Measurements from ENCODE around the gene NUDT14.

DNA sequence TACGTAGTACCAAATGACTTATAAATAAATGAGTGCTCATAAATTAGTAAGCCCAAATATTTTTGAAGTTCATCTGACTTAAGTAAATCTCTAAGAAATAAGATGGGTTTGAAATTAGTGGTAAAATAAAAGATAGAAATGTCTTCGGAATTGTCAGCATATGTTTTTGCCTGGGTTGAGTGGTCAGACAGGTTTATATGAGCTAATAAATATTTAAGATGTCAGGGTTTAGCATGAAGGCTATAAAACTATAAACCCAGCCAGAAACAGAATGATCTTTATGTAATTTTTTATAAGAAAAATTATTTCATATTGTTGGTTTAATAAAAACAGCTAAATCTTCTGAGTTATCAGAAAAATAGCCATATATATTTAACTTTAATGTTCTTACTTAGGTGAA, 49.9 kb downstream of the NUDT14 start:
- TF ChIP-seq, protein P1, sequence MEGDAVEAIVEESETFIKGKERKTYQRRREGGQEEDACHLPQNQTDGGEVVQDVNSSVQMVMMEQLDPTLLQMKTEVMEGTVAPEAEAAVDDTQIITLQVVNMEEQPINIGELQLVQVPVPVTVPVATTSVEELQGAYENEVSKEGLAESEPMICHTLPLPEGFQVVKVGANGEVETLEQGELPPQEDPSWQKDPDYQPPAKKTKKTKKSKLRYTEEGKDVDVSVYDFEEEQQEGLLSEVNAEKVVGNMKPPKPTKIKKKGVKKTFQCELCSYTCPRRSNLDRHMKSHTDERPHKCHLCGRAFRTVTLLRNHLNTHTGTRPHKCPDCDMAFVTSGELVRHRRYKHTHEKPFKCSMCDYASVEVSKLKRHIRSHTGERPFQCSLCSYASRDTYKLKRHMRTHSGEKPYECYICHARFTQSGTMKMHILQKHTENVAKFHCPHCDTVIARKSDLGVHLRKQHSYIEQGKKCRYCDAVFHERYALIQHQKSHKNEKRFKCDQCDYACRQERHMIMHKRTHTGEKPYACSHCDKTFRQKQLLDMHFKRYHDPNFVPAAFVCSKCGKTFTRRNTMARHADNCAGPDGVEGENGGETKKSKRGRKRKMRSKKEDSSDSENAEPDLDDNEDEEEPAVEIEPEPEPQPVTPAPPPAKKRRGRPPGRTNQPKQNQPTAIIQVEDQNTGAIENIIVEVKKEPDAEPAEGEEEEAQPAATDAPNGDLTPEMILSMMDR (IDR thresholded peaks at IDR 0.05), result no peak
- no peak for TF ChIP-seq POLR2A (IDR thresholded peaks at IDR 0.05)
